GM23338 (cell line): ENCODE measurements around the gene C1orf52.

ENCODE experiments used
- CTCF ChIP-seq, 2 experiments: fragments of 200-600 bp in 1 of 2; sonication (generic) in 1 of 2; conservative IDR thresholded peaks; 2 replicates each; pipeline versions ENCODE4 v1.5.1 to v1.6.1; 2016 to 2017; ENCODE audit warnings: antibody characterized with exemption in 2 of 2, low read depth in 2 of 2, mild to moderate bottlenecking in 2 of 2, moderate library complexity in 1 of 2
- EZH2phosphoT487 ChIP-seq: fragments of 200-600 bp; sonication (generic); IDR thresholded peaks from one replicate; pipeline ENCODE4 v1.8.1; 2018; ENCODE audit warnings: antibody characterized with exemption; ENCODE audit not compliant: unreplicated experiment
- POLR2AphosphoS5 ChIP-seq: IDR thresholded peaks from 2 replicates; pipeline ENCODE4 v1.6.1; 2016; ENCODE audit warnings: antibody characterized with exemption, low read depth

- TF ChIP-seq CTCF (conservative IDR thresholded peaks at IDR 0.05; ENCODE audit: low read depth in 2 of 2) (no peak), POLR2AphosphoS5 (no peak), EZH2phosphoT487 (no peak)
These were observed 21.8 kb downstream of the C1orf52 start for GRCh38 chr1:85237613-85238012.
